Sigmoid colon (tissue), 7 donors: Measurements from ENCODE around the gene OR13J1. TPM values are rescaled to one million over a fixed set of nuclear protein-coding genes. Genes with fewer than 3 reads are reported as not detected.
"Not testable (repeated sequence)": the region's sequence is repeated elsewhere in the genome, so short reads cannot be mapped to it uniquely, and the experiment has no call there.

Experiments
- DNase-seq: peaks from one replicate; pipeline ENCODE4 v3.0.0-alpha.2; 2019
- H3K27ac ChIP-seq, 4 donors: fragments of 200-600 bp; sonication (generic); one replicate each; pipeline ENCODE4 v1.5.1; 2016 to 2019; ENCODE audit warnings: mild to moderate bottlenecking in 1 of 4
- H3K27me3 ChIP-seq, 3 donors: fragments of 200-600 bp; sonication (generic); one replicate each; pipeline ENCODE4 v1.5.1; 2019; ENCODE audit warnings: mild to moderate bottlenecking in 1 of 3
- H3K36me3 ChIP-seq, 4 donors: fragments of 200-600 bp; sonication (generic); one replicate each; pipeline ENCODE4 v1.5.1; 2016 to 2019
- H3K4me1 ChIP-seq, 4 donors: fragments of 200-600 bp; sonication (generic); one replicate each; pipeline ENCODE4 v1.5.1; 2017 to 2019
- H3K4me3 ChIP-seq, 4 donors: fragments of 200-600 bp; sonication (generic); one replicate each; pipeline ENCODE4 v1.5.1; 2017 to 2019; ENCODE audit warnings: mild to moderate bottlenecking in 2 of 4, moderate library complexity in 1 of 4
- H3K9me3 ChIP-seq, 4 donors: fragments of 200-600 bp in 3 of 4; sonication (generic) in 3 of 4; one replicate each; pipeline versions ENCODE4 v1.5.1 to v1.6.1; 2013 to 2019
- CTCF ChIP-seq, 4 experiments: fragments of 450-650 bp in 3 of 4; fragments of 200-600 bp in 1 of 4; IDR thresholded peaks; one replicate each; pipeline ENCODE4 v1.5.1; 2016 to 2019; ENCODE audit warnings: antibody characterized with exemption in 4 of 4, mild to moderate bottlenecking in 3 of 4, moderate library complexity in 2 of 4
- EP300 ChIP-seq, 4 donors: sonication (generic); formaldehyde crosslinking; IDR thresholded peaks; one replicate each; pipeline ENCODE4 v1.6.1; 2017; ENCODE audit warnings: antibody characterized with exemption in 4 of 4
- POLR2A ChIP-seq, 2 donors: fragments of 450-650 bp; IDR thresholded peaks; one replicate each; pipeline ENCODE4 v1.6.1; 2016; ENCODE audit warnings: antibody characterized with exemption in 2 of 2, mild to moderate bottlenecking in 2 of 2, moderate library complexity in 2 of 2
- POLR2AphosphoS5 ChIP-seq, 4 donors: sonication (generic); formaldehyde crosslinking; IDR thresholded peaks; one replicate each; pipeline ENCODE4 v1.6.1; 2017; ENCODE audit warnings: antibody characterized with exemption in 4 of 4
- WGBS, 2 donors: extraction: QIAGEN DNeasy Blood & Tissue Kit; methylation state at CpG; one replicate each; pipeline ENCODE4 v1.1.7; 2013; 5-methylcytosine and 5-hydroxymethylcytosine counted together
- intact Hi-C: fragments of 100-400 bp; cut with DNase I; formaldehyde crosslinking; loops from one replicate; pipeline ENCODE4 v1.15.1; 2023
- polyA plus RNA-seq, 3 donors: library from polyadenylated mRNA; stranded (reverse); fragments of 200-250 nt; gene quantifications; one replicate each; pipeline ENCODE4 v1.2.3, GENCODE V29; 2013
- total RNA-seq, 4 donors: library from RNA; depleted of rRNA; stranded (reverse); fragments of >200 nt; gene quantifications; one replicate each; pipeline ENCODE4 v1.1.0, GENCODE V29; 2016
- donor health status: healthy with polysubstance abuse.
- donor health status: Bipolar disorder and iron deficiency.
- donor health status: healthy.

Gene OR13J1
- total and polyA plus RNA-seq, 7 donors: not detected

DNA sequence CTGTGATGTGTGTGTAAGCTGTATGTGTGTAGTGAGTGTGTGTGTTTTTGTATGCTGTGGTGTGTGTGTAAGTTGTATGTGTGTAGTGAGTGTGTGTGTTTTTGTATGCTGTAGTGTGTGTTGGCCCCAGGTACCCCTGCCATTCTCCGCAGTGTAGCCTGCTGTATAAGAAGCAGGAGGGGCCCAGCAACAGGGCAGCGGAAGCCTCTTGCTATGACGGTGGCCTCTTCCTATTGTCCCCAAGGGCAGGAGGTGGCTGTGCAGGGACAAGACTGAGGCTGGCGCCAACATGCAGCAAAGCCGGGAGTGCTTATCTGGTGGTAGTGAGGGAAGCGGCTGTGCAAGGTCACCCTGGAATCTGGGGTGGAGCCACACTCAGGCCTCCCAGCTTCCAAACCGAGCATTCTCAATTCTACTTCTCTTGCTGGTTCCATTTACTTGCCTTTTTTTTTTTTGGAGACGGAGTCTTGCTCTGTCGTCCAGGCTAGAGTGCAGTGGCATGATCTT lies 44.2 kb upstream of the OR13J1 start:
- intact Hi-C loops: no loop called here
- Histone ChIP-seq H3K9me3 (no peaks in the 10 kb centered on the region), H3K27me3 (no peaks in the 10 kb centered on the region), H3K4me1 (peaks cover 0 to 31% (median 19%) of the 10 kb centered on the region in 4 donors), H3K4me3 (no peak overlapping the region), H3K36me3 (no peaks in the 10 kb centered on the region), H3K27ac (peak overlapping the region in 1 of 4 donors; percentile 48)
- WGBS, 2 donors: 9 to 55% methylated on average over 9 of the region's 9 CpGs
- no peak for TF ChIP-seq CTCF (IDR thresholded peaks at IDR 0.05)
- no peak for TF ChIP-seq EP300 (IDR thresholded peaks at IDR 0.05)
- TF ChIP-seq POLR2A (IDR thresholded peaks at IDR 0.05): no peak
- no peak for TF ChIP-seq POLR2AphosphoS5 (IDR thresholded peaks at IDR 0.05)
- peak; percentile 72 for DNase-seq

DNA sequence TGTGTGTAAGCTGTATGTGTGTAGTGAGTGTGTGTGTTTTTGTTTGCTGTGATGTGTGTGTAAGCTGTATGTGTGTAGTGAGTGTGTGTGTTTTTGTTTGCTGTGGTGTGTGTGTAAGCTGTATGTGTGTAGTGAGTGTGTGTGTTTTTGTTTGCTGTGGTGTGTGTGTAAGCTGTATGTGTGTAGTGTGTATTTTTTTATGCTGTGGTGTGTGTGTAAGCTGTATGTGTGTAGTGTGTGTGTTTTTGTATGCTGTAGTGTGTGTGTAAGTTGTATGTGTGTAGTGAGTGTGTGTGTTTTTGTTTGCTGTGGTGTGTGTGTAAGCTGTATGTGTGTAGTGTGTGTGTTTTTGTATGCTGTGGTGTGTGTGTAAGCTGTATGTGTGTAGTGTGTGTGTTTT lies 43.2 kb upstream of the OR13J1 start:
- H3K36me3 ChIP-seq, H3K27ac ChIP-seq, H3K27me3 ChIP-seq, DNase-seq, H3K9me3 ChIP-seq, H3K4me3 ChIP-seq, intact Hi-C loops: not testable (repeated sequence)
- H3K4me1 ChIP-seq: peaks cover 0 to 40% (median 28%) of the 10 kb centered on the region in 4 donors

DNA sequence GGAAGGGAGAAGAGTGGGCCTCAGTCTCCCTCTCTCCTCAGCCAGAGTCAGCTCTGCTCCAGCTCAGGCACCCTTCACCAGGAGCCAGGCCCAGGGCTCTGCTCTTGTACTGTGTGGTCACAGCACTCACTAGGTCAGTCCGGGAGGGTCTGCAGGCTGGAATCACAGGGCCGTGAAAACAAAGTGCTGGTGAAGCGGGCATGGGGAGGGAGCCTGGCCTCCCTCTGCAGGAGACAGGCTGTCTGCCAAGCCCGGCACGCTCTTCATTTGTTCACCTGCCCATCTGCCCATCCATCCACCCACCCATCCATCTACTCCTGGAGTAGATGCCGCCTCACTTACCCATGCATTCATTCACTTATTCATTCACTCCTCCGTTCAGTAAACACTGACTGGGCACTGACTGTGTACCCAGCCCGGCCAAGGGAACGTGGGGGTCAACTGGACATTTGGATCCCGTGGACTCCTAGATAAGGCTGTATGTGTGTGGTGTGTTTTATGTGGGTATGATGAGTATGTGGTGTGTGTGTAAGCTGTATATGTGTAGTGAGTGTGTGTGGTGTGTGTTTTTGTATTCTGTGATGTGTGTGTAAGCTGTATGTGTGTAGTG lies 42.7 kb upstream of the OR13J1 start:
- H3K9me3 ChIP-seq: no peaks in the 10 kb centered on the region
- intact Hi-C loops: no loop called here
- no peak overlapping the region for H3K27ac ChIP-seq
- DNase-seq: no peak
- whole genome bisulfite sequencing, 2 donors: 87 to 91% methylated on average over 10 of the region's 10 CpGs
- H3K27me3 ChIP-seq: no peaks in the 10 kb centered on the region
- no peaks in the 10 kb centered on the region for H3K36me3 ChIP-seq
- TF ChIP-seq CTCF (IDR thresholded peaks at IDR 0.05) (no peak), POLR2AphosphoS5 (IDR thresholded peaks at IDR 0.05) (no peak), EP300 (IDR thresholded peaks at IDR 0.05) (no peak), POLR2A (IDR thresholded peaks at IDR 0.05) (no peak)
- H3K4me1 ChIP-seq: peaks cover 0 to 45% (median 33%) of the 10 kb centered on the region in 4 donors
- H3K4me3 ChIP-seq: no peak overlapping the region

DNA sequence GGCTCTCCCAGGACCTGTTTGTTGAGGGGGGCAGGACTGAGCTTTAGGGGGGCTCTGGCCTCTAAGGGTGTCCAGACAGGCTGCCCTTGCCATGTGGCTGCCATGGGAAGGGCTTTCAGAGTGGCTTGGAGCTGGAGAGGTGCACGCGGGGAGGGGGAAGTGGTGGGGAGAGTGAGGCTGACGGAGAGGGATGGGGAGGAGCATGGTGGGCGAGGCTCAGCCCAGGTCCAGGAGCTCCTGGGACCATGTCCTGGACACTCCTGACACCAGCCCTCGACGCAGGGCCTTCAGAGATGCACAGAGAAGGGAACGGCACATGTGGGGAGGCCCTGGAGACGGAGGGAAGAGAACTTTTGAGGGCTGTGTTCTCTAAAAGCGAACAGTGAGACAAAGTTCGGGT lies 41.5 kb upstream of the OR13J1 start:
- DNase-seq: no peak
- no peaks in the 10 kb centered on the region for H3K9me3 ChIP-seq
- WGBS, 2 donors: 75 to 83% methylated on average over 10 of the region's 10 CpGs
- peak overlapping the region in 3 of 4 donors; percentile 93 to 97 (median 93) for H3K27ac ChIP-seq
- no peaks in the 10 kb centered on the region for H3K27me3 ChIP-seq
- H3K4me1 ChIP-seq: peaks cover 0 to 57% (median 45%) of the 10 kb centered on the region in 4 donors
- no peak overlapping the region for H3K4me3 ChIP-seq
- no peak for TF ChIP-seq POLR2AphosphoS5 (IDR thresholded peaks at IDR 0.05)
- TF ChIP-seq CTCF (IDR thresholded peaks at IDR 0.05): no peak
- TF ChIP-seq POLR2A (IDR thresholded peaks at IDR 0.05): no peak
- TF ChIP-seq EP300 (IDR thresholded peaks at IDR 0.05): no peak
- H3K36me3 ChIP-seq: no peaks in the 10 kb centered on the region
- intact Hi-C loops: no loop called here

GRCh38 chr9:35910613-35911359 lies 40.6 kb upstream of the OR13J1 start:
- no peak for DNase-seq
- peak overlapping the region in 1 of 4 donors; percentile 6 for H3K4me3 ChIP-seq

More at GRCh38 chr9:35910613-35911359, 40.6 kb upstream of the OR13J1 start:
- H3K9me3 ChIP-seq: no peaks in the 10 kb centered on the region
- intact Hi-C loops: no loop called here
- WGBS, 2 donors: 37 to 49% methylated on average over 14 of the region's 14 CpGs
- H3K4me1 ChIP-seq: peaks cover 0 to 66% (median 54%) of the 10 kb centered on the region in 4 donors
- TF ChIP-seq POLR2A (IDR thresholded peaks at IDR 0.05) (no peak), POLR2AphosphoS5 (IDR thresholded peaks at IDR 0.05) (no peak), EP300 (IDR thresholded peaks at IDR 0.05) (no peak), CTCF (IDR thresholded peaks at IDR 0.05) (peak in 3 of 4 experiments; percentile 35 to 50 (median 40))
- no peaks in the 10 kb centered on the region for H3K27me3 ChIP-seq
- H3K36me3 ChIP-seq: no peaks in the 10 kb centered on the region
- peak overlapping the region; percentile 93 to 97 (median 94) for H3K27ac ChIP-seq
